H1 (cell line): Measurements from ENCODE around the gene CFAP100. TPM values are rescaled to one million over a fixed set of nuclear protein-coding genes. Genes with fewer than 3 reads are reported as not detected.

ENCODE experiments used
- CBX5 ChIP-seq: fragments of 300-800, 300-1000 bp; sonication (generic); IDR thresholded peaks from 2 replicates; pipeline ENCODE4 v1.7.1; 2016; ENCODE audit warnings: antibody characterized with exemption, low read length, low read depth
- HDAC6 ChIP-seq: IDR thresholded peaks from one replicate; pipeline ENCODE4 v1.7.1; 2012; ENCODE audit warnings: low read depth, mild to moderate bottlenecking, inconsistent platforms, low read length, moderate library complexity
- KDM4A ChIP-seq: IDR thresholded peaks from one replicate; pipeline ENCODE4 v1.7.1; 2012; ENCODE audit warnings: low read depth, mild to moderate bottlenecking, moderate library complexity, low read length, inconsistent platforms; ENCODE audit not compliant: severe bottlenecking
- KDM5A ChIP-seq: fragments of 200-600 bp; IDR thresholded peaks from 2 replicates; pipeline ENCODE4 v1.7.1; 2012; ENCODE audit warnings: mild to moderate bottlenecking, low read length, inconsistent platforms, mixed read lengths
- PHF8 ChIP-seq: fragments of 200-600 bp; sonication (generic); conservative IDR thresholded peaks from 2 replicates; pipeline ENCODE4 v1.7.1; 2012; ENCODE audit warnings: low read depth, mild to moderate bottlenecking, inconsistent platforms, low read length, moderate library complexity
- POLR2AphosphoS5 ChIP-seq: IDR thresholded peaks from 2 replicates; pipeline ENCODE4 v1.6.1; 2011; ENCODE audit warnings: low read depth, low read length
- SAP30 ChIP-seq: fragments of 300-600 bp; sonication (generic); IDR thresholded peaks from 2 replicates; pipeline ENCODE4 v1.7.1; 2012; ENCODE audit warnings: low read length, moderate library complexity, mild to moderate bottlenecking, inconsistent platforms; ENCODE audit not compliant: insufficient read depth, insufficient replicate concordance
- SIN3A ChIP-seq, 2 experiments: IDR thresholded peaks in 1 of 2; conservative IDR thresholded peaks in 1 of 2; 2 replicates each; pipeline ENCODE4 v1.6.1; 2011 to 2012; ENCODE audit warnings: low read length in 2 of 2, improper control_type of control experiment in 1 of 2, low read depth in 1 of 2, mild to moderate bottlenecking in 1 of 2
- YY1 ChIP-seq: IDR thresholded peaks from 2 replicates; pipeline ENCODE4 v1.6.1; 2011; ENCODE audit warnings: low read depth, mild to moderate bottlenecking, low read length
- polyA plus RNA-seq, 7 experiments: library from polyadenylated mRNA; depleted of rRNA in 3 of 7; stranded (reverse) in 5 of 7; unstranded in 2 of 7; fragments of >200 nt in 5 of 7; fragments of 200-250 nt in 2 of 7; gene quantifications; 1 replicate in 5 of 7; 2 replicates in 1 of 7; 4 replicates in 1 of 7; pipeline versions ENCODE4 v1.2.1 to v1.2.3, GENCODE V29; 2011 to 2013; ENCODE audit warnings: missing spikeins in 2 of 7, mixed read lengths in 2 of 7
- total RNA-seq: library from RNA; stranded (reverse); fragmentation: NEBNext Ultra II Directional; extraction: Animal tissue kit (Norgen Biotek cat#: 25700); gene quantifications from 2 replicates; pipeline ENCODE4 v1.2.1, GENCODE V29; 2021

CFAP100 gene
- total and polyA plus RNA-seq, 2 of the 8 experiments (the other 6 are each of a cell fraction or from before 2014, with no cell fraction given), result 0.17 TPM; not detected in 1

DNA sequence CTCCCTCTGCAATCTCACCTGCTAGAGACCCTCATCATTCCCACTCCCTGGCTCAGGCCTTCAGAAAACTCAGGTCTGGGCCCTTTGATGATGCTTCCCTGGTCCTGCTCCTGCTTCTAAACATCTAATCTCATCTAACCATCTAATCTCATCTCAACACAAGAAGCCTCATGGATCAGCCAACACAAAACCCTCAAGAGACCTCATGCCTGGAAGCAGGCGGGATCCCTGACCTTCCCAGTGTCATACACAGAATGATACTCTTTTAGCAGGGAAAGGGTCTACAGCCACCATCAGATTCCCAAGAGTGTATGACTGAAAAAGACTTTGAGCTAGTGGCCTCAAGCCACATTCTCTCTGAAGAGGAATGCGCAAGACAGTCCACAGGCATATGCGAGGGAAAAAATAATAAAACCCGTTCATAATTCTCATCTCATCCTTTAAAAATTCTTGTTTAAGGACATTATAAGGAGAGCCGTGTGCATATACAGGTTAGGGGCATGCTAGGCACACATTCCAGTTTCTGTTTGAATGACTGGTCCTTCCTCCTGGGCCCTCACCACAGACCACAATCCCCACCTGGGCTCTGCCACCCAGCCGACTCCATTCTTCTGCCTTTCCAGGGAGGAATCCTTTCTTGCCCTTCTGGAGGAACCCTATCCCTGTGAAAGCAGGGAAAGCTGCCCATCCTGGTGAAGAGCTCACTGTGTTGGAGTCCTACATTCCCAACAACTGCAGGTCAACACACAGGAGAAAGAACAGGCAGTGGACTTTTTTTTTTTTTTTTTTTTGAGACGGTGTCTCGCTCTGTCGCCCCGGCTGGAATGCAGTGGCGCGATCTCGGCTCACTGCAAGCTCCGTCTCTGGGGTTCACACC lies 78.8 kb downstream of the CFAP100 start (continued):
- TF ChIP-seq CBX5, result no peak
- TF ChIP-seq KDM4A, result no peak
- TF ChIP-seq SIN3A (conservative IDR thresholded peaks at IDR 0.05 in 1 of 2, IDR thresholded peaks at IDR 0.05 in 1 of 2; ENCODE audit: low read depth in 1 of 2, low read length in 2 of 2), result no peak
- no peak for TF ChIP-seq KDM5A
- TF ChIP-seq SAP30, result no peak
- no peak for TF ChIP-seq HDAC6
- TF ChIP-seq PHF8, result no peak
- no peak for TF ChIP-seq YY1
- no peak for TF ChIP-seq POLR2AphosphoS5
